Psoas muscle (tissue), 8 donors: ENCODE data around the gene REXO4. TPM values are rescaled to one million over a fixed set of nuclear protein-coding genes. Genes with fewer than 3 reads are reported as not detected.

Experiments
- ATAC-seq, 4 donors: fragments of 200-7000 bp; cut with Tn5 transposase; one replicate each; pipeline ENCODE4 v1.9.1; 2020; ENCODE audit warnings: moderate library complexity in 3 of 4, mild to moderate bottlenecking in 2 of 4
- DNase-seq, 2 donors: peaks; one replicate each; pipeline ENCODE4 v3.0.0-alpha.2; 2020
- H3K27ac ChIP-seq: fragments of 200-600 bp; one replicate; pipeline ENCODE4 v1.8.0; 2022
- H3K27me3 ChIP-seq, 3 donors: fragments of 200-600 bp in 1 of 3; one replicate each; pipeline versions ENCODE4 v1.6.1 to v1.8.0; 2013 to 2022; ENCODE audit warnings: low read length in 2 of 3, mild to moderate bottlenecking in 2 of 3, moderate library complexity in 1 of 3; ENCODE audit not compliant: insufficient read depth in 3 of 3
- H3K36me3 ChIP-seq, 2 donors: fragments of 200-600 bp in 1 of 2; one replicate each; pipeline versions ENCODE4 v1.6.1 to v1.8.0; 2013 to 2022; ENCODE audit warnings: low read depth in 1 of 2, mild to moderate bottlenecking in 1 of 2, moderate library complexity in 1 of 2; ENCODE audit not compliant: insufficient read depth in 1 of 2
- H3K4me1 ChIP-seq: fragments of 200-600 bp; one replicate; pipeline ENCODE4 v1.8.0; 2022
- H3K4me3 ChIP-seq: fragments of 200-600 bp; one replicate; pipeline ENCODE4 v1.8.0; 2022; ENCODE audit warnings: mild to moderate bottlenecking
- H3K9me3 ChIP-seq: fragments of 200-600 bp; one replicate; pipeline ENCODE4 v1.8.0; 2022
- WGBS, 3 donors: extraction: QIAGEN DNeasy Blood & Tissue Kit; methylation state at CpG; one replicate each; pipeline versions ENCODE4 v1.1.6 to v1.1.7; 2013; 5-methylcytosine and 5-hydroxymethylcytosine counted together
- intact Hi-C, 2 donors: fragments of 100-400 bp; cut with DNase I; formaldehyde crosslinking; loops; one replicate each; pipeline versions ENCODE4 v1.11.0 to v1.14.2; 2022
- polyA plus RNA-seq, 3 donors: library from polyadenylated mRNA; stranded (reverse); fragments of 200-250 nt; gene quantifications; one replicate each; pipeline ENCODE4 v1.2.3, GENCODE V29; 2013
- total RNA-seq, 4 donors: library from RNA; stranded (reverse); fragmentation: NEBNext Ultra II Directional in 2 of 4; extraction: Animal tissue kit (Norgen Biotek cat#: 25700) in 2 of 4; gene quantifications; one replicate each; pipeline versions ENCODE4 v1.2.1 to v1.2.4, GENCODE V29; 2021 to 2023
- TF ChIP-seq, protein P1 (sequence below): fragments of 200-600 bp; IDR thresholded peaks from one replicate; pipeline ENCODE4 v1.8.0; 2022; ENCODE audit warnings: antibody characterized with exemption
- donor health status: healthy with polysubstance abuse.
- donor health status: DM: no; HTN: no; CAD: no; lungs with moderate emphysema.
- donor health status: Bipolar disorder and iron deficiency.
- donor health status: healthy.
- donor health status: DM: yes; HTN: yes; CAD: no.
- donor health status: DM: no; HTN: no; CAD: no.
- donor health status: DM: no; HTN: no; CAD: no.
- donor health status: DM: yes; HTN: yes; CAD: no.

REXO4 gene
- total and polyA plus RNA-seq, 7 donors, result 23.8 to 75.2 (median 31.2) TPM

DNA sequence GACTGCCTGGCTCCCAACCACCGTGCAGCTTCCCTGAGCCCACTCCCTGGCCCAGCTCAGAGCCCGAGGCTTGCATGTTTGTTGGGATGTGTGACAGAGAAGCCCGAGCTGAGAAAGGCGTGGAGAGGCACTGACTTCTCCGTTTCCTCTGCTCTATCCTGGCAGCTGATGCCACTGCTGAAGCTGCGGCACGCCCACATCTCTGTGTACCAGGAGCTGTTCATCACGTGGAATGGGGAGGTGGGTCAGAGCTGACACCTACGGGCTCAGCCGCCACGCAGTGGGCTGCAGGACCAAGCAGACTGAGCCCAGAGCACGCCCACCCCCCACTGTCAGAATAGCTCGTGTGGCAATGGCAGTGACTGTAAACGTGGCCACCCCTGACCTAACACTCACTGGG lies 32.4 kb downstream of the REXO4 start:
- no peaks in the 10 kb centered on the region for H3K4me1 ChIP-seq
- TF ChIP-seq, protein P1, sequence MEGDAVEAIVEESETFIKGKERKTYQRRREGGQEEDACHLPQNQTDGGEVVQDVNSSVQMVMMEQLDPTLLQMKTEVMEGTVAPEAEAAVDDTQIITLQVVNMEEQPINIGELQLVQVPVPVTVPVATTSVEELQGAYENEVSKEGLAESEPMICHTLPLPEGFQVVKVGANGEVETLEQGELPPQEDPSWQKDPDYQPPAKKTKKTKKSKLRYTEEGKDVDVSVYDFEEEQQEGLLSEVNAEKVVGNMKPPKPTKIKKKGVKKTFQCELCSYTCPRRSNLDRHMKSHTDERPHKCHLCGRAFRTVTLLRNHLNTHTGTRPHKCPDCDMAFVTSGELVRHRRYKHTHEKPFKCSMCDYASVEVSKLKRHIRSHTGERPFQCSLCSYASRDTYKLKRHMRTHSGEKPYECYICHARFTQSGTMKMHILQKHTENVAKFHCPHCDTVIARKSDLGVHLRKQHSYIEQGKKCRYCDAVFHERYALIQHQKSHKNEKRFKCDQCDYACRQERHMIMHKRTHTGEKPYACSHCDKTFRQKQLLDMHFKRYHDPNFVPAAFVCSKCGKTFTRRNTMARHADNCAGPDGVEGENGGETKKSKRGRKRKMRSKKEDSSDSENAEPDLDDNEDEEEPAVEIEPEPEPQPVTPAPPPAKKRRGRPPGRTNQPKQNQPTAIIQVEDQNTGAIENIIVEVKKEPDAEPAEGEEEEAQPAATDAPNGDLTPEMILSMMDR, result no peak
- H3K27me3 ChIP-seq, result peaks cover 0 to 5% (median 0%) of the 10 kb centered on the region in 3 donors
- H3K27ac ChIP-seq, result no peak overlapping the region
- intact Hi-C loops, result no loop called here
- no peak for ATAC-seq
- H3K9me3 ChIP-seq, result no peaks in the 10 kb centered on the region
- 80 to 86% (median 81%) methylated on average over 14 of the region's 14 CpGs for WGBS, 3 donors
- DNase-seq, result no peak
- H3K4me3 ChIP-seq, result no peak overlapping the region
- no peaks in the 10 kb centered on the region for H3K36me3 ChIP-seq

DNA sequence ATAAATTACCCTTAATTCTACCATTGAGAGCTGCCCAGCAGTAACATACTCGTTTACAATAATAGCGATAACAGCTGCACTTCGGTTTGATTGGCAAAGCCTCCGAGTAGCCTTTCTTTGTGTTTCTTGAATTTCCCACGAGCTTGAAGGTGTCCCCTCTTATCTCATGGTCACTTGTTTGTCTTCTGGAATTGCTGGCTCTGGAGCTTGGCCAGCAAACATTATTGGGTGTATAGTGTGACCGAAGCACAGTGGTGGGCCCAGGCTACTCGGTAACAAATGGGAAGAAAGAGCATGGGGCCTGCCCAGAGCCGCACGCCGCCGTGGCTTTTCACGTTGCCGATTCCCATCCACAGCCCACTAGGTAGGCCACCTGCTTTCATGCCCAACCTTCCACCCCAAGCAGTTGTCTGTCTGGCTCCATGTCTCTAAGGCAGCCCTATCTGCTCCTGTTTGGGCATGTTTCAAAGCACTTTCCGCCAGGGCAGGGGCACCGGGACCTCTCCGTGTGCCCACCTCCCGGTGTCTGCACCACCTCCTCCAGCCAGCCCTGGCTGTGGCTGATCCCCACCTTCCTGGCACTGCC lies 33.0 kb downstream of the REXO4 start:
- DNase-seq, result no peak
- intact Hi-C loops, result no loop called here
- 77 to 85% (median 85%) methylated on average over 17 of the region's 17 CpGs for WGBS, 3 donors

DNA sequence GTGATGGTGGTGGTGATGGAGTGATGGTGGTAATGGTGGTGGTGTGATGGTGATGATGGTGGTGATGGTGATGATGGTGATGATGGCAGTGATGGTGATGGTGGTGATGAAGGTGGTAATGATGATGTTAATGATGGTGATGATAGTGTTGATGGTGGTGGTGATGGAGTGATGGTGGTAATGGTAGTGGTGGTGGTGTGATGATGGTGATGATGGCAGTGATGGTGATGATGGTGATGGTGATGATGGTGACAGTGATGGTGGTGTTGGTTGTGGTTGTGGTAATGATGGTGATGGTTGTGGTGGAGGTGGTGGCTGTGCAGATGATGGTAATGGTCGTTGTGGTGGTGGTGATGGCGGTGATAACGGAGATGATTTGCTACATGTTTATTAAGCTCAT lies 34.4 kb downstream of the REXO4 start:
- TF ChIP-seq, protein P1, result no peak
- H3K4me1 ChIP-seq, result no peaks in the 10 kb centered on the region
- no peak for ATAC-seq
- H3K27me3 ChIP-seq, result no peaks in the 10 kb centered on the region
- no peak overlapping the region for H3K4me3 ChIP-seq
- no peak for DNase-seq
- H3K27ac ChIP-seq, result no peak overlapping the region
- no peaks in the 10 kb centered on the region for H3K36me3 ChIP-seq
- H3K9me3 ChIP-seq, result no peaks in the 10 kb centered on the region
- intact Hi-C loops, result no loop called here
- WGBS, 3 donors, result 95 to 100% (median 98%) methylated on average over 3 of the region's 3 CpGs

More for the DNA sequence above, 33.0 kb downstream of the REXO4 start:
- no peaks in the 10 kb centered on the region for H3K36me3 ChIP-seq
- H3K4me1 ChIP-seq, result no peaks in the 10 kb centered on the region
- TF ChIP-seq, protein P1, result no peak
- peak in 1 of 4 donors; percentile 8 for ATAC-seq
- H3K4me3 ChIP-seq, result no peak overlapping the region
- no peak overlapping the region for H3K27ac ChIP-seq
- H3K9me3 ChIP-seq, result no peaks in the 10 kb centered on the region
- H3K27me3 ChIP-seq, result peaks cover 0 to 3% (median 0%) of the 10 kb centered on the region in 3 donors

DNA sequence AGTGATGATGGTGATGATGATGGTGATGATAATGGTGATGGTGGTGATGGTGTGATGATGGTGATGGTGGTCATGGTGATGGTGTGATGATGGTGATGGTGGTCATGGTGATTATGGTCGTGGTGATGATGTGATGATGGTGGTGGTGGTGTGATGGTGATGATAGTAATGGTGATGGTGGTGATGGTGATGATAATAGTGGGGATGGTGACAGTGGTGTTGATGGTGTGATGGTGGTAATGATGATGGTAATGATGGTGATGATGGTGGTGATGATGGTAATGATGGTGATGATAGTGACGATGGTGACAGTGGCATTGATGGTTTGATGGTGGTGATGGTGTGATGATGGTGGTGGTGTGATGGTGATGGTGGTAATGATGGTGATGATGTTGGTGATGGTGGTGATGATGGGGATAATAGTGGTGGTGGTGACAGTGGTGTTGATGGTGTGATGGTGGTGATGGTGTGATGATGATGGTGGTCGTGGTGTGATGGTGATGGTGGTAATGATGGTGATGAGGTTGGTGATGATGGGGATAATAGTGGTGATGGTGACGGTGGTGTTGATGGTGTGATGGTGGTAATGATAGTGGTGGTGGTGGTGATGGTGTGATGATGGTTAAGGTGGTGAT lies 35.2 kb downstream of the REXO4 start:
- no peak for DNase-seq
- WGBS, 3 donors, result 78 to 94% (median 93%) methylated on average over 4 of the region's 4 CpGs

More for the DNA sequence above, 35.2 kb downstream of the REXO4 start:
- Histone ChIP-seq H3K4me3 (no peak overlapping the region), H3K36me3 (no peaks in the 10 kb centered on the region), H3K4me1 (no peaks in the 10 kb centered on the region), H3K27me3 (no peaks in the 10 kb centered on the region), H3K27ac (no peak overlapping the region), H3K9me3 (no peaks in the 10 kb centered on the region)
- no peak for ATAC-seq
- intact Hi-C loops, result no loop called here
- TF ChIP-seq, protein P1, result no peak
